WTC11 (cell line): ENCODE measurements around the gene TTC28. TPM values are rescaled to one million over a fixed set of nuclear protein-coding genes. Genes with fewer than 3 reads are reported as not detected.

Experiments used
- ATAC-seq: fragments of 200-7000 bp; cut with Tn5 transposase; 2 replicates; pipeline ENCODE4 v1.10.0; 2021; ENCODE audit warnings: mild to moderate bottlenecking, moderate library complexity
- CTCF ChIA-PET: fragments of 300-600 bp; sonication (Branson Sonifier 250); formaldehyde crosslinking; loops from one replicate; lab custom pipeline; 2021; ENCODE audit warnings: antibody characterized with exemption; lab: Charles Lee
- POLR2A ChIA-PET: fragments of 350-600 bp; sonication (Branson Sonifier 250); formaldehyde crosslinking; loops from one replicate; lab custom pipeline; 2021; ENCODE audit warnings: antibody characterized with exemption; lab: Charles Lee
- DNase-seq: peaks from one replicate; pipeline ENCODE4 v3.0.0; 2021; ENCODE audit warnings: low spot score
- H3K27ac Mint-ChIP-seq: 2 replicates; pipeline ENCODE4 v1.8.0; 2021; ENCODE audit warnings: mixed read lengths
- H3K27me3 Mint-ChIP-seq: 2 replicates; pipeline ENCODE4 v1.8.0; 2021; ENCODE audit warnings: low read depth, mild to moderate bottlenecking, moderate library complexity, mixed read lengths
- H3K36me3 Mint-ChIP-seq: 2 replicates; pipeline ENCODE4 v1.8.0; 2021; ENCODE audit warnings: mixed read lengths
- H3K4me1 Mint-ChIP-seq: 2 replicates; pipeline ENCODE4 v1.8.0; 2022; ENCODE audit warnings: mixed read lengths
- H3K4me3 Mint-ChIP-seq: 2 replicates; pipeline ENCODE4 v1.8.0; 2021; ENCODE audit warnings: mild to moderate bottlenecking, moderate library complexity, mixed read lengths
- H3K9me3 Mint-ChIP-seq: 2 replicates; pipeline ENCODE4 v1.8.0; 2021; ENCODE audit warnings: mixed read lengths
- ETV6 ChIP-seq: sonication (generic); formaldehyde crosslinking; IDR thresholded peaks from 2 replicates; pipeline ENCODE4 v1.8.1; 2022; ENCODE audit warnings: mild to moderate bottlenecking, missing genetic modification reagents
- HMGA2 ChIP-seq: fragments of 250-450 bp; sonication (Bioruptor Pico); IDR thresholded peaks from 2 replicates; pipeline ENCODE4 v1.4.0; 2021; ENCODE audit warnings: mild to moderate bottlenecking, moderate library complexity
- MYBL2 ChIP-seq: sonication (generic); formaldehyde crosslinking; IDR thresholded peaks from 2 replicates; pipeline ENCODE4 v1.8.1; 2023; ENCODE audit warnings: mild to moderate bottlenecking, moderate library complexity, missing genetic modification reagents
- NFE2L1 ChIP-seq: sonication (generic); formaldehyde crosslinking; IDR thresholded peaks from 2 replicates; pipeline ENCODE4 v1.8.1; 2023; ENCODE audit warnings: missing genetic modification reagents
- STAT6 ChIP-seq: sonication (generic); formaldehyde crosslinking; conservative IDR thresholded peaks from 2 replicates; pipeline ENCODE4 v1.8.1; 2023; ENCODE audit warnings: mild to moderate bottlenecking, low read depth, missing genetic modification reagents, moderate library complexity
- ZBTB21 ChIP-seq: sonication (generic); formaldehyde crosslinking; IDR thresholded peaks from 2 replicates; pipeline ENCODE4 v1.8.1; 2023; ENCODE audit warnings: mild to moderate bottlenecking, missing genetic modification reagents, borderline replicate concordance
- ZNF425 ChIP-seq: fragments of 250-450 bp; sonication (Bioruptor Pico); conservative IDR thresholded peaks from 2 replicates; pipeline ENCODE4 v1.9.0; 2021; ENCODE audit warnings: mild to moderate bottlenecking
- total RNA-seq: library from RNA; stranded (reverse); gene quantifications from 3 replicates; pipeline ENCODE4 v1.2.3, GENCODE V29; 2021
- TF ChIP-seq, protein P1 (sequence below): fragments of 200-600 bp; IDR thresholded peaks from 2 replicates; pipeline ENCODE4 v1.8.0; 2022; ENCODE audit warnings: antibody characterized with exemption
- TF ChIP-seq, protein P2 (sequence below): sonication (generic); formaldehyde crosslinking; IDR thresholded peaks from 2 replicates; pipeline ENCODE4 v1.8.1; 2023; ENCODE audit warnings: mild to moderate bottlenecking, missing genetic modification reagents
- TF ChIP-seq, protein P3 (sequence below): fragments of 250-450 bp; sonication (Bioruptor Pico); IDR thresholded peaks from 2 replicates; pipeline ENCODE4 v2.1.2; 2022; ENCODE audit warnings: mild to moderate bottlenecking, moderate library complexity

Gene TTC28
- total RNA-seq, 1 experiment from 2014 or later, result 13.0 TPM

DNA sequence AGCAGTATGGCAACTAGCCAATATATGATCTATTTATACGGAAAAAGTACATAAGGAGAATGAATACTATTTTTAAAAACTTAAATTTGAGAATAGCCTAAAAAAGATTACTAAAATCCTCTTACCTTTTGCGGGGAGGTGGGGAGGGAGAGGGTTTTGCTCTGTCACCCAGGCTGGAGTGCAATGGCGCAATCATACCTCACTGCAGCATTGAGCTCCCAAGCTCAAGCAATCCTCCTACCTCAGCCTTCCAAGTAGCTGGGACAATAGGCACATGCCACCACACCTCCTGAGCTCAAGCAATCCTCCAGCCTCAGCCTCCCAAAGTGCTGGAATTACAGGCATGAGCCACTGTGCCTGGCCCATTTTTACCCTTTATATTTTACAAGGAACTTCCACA, 82.0 kb downstream of the TTC28 start (continued):
- TF ChIP-seq STAT6 (CRISPR knock-in tag) (no peak), HMGA2 (no peak), MYBL2 (CRISPR knock-in tag) (no peak)

GRCh38 chr22:28594797-28595462, 84.7 kb downstream of the TTC28 start:
- no peak overlapping the region for H3K4me3 Mint-ChIP-seq
- H3K4me1 Mint-ChIP-seq, result no peaks in the 10 kb centered on the region
- TF ChIP-seq, protein P1, sequence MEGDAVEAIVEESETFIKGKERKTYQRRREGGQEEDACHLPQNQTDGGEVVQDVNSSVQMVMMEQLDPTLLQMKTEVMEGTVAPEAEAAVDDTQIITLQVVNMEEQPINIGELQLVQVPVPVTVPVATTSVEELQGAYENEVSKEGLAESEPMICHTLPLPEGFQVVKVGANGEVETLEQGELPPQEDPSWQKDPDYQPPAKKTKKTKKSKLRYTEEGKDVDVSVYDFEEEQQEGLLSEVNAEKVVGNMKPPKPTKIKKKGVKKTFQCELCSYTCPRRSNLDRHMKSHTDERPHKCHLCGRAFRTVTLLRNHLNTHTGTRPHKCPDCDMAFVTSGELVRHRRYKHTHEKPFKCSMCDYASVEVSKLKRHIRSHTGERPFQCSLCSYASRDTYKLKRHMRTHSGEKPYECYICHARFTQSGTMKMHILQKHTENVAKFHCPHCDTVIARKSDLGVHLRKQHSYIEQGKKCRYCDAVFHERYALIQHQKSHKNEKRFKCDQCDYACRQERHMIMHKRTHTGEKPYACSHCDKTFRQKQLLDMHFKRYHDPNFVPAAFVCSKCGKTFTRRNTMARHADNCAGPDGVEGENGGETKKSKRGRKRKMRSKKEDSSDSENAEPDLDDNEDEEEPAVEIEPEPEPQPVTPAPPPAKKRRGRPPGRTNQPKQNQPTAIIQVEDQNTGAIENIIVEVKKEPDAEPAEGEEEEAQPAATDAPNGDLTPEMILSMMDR, result peak; percentile 40; the same call in 1 of the 2 replicates
- TF ChIP-seq NFE2L1 (CRISPR knock-in tag), result no peak
- H3K27ac Mint-ChIP-seq, result no peak overlapping the region
- ATAC-seq, result peak; percentile 82
- H3K9me3 Mint-ChIP-seq, result no peaks in the 10 kb centered on the region
- no peak for DNase-seq
- CTCF ChIA-PET, result no interaction called here
- POLR2A ChIA-PET, result no interaction called here
- no peaks in the 10 kb centered on the region for H3K36me3 Mint-ChIP-seq
- H3K27me3 Mint-ChIP-seq, result no peaks in the 10 kb centered on the region

DNA sequence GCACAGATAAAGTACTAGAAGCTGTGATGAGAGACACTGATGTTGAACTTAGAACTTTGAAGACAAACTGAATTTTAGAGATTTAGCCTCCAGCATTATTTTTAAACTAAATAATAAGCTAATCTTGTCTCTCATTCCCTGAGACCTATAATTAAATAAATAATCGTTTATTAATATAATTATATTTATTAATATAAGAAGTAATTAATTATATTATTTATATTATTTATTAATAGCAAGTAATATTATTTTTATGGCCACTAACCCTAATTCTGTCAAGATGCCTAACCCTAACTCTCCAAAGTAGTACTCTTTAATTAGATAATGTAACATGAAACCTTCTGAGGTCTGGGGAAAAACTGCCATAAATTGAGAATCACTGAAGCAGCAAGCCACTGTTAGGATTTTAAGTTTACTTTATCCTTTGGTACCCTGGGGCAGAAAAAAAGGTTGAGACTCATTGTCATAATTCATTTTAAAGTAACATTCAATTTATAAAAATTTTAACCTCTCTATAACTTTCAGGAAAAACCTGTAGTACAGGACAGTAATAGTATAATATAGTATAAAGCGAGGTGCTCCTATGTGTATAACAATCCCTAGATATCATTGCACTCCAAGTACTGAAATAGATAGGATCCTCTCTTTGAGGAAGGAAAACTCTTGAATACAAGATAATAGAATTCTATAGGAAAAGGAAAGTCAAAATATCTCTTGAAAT, 85.4 kb downstream of the TTC28 start:
- CTCF ChIA-PET, result interaction anchor here (1.0 to 1.9 kb wide), 2 partner anchors 542 to 574 kb away, joined by 6 to 18 read pairs; no protein-coding TSS in a partner anchor
- no peak; the same call in 1 of the 2 replicates for ATAC-seq

GRCh38 chr22:28593299-28593698, 86.3 kb downstream of the TTC28 start:
- H3K4me3 Mint-ChIP-seq, result no peak overlapping the region
- ChIA-PET POLR2A (no interaction called here), CTCF (interaction anchor here (0.6 to 1.9 kb wide), 4 partner anchors 541 to 597 kb away, joined by 3 to 18 read pairs (median 5); no protein-coding TSS in a partner anchor)
- H3K27me3 Mint-ChIP-seq, result no peaks in the 10 kb centered on the region
- no peak for DNase-seq
- no peaks in the 10 kb centered on the region for H3K4me1 Mint-ChIP-seq
- no peaks in the 10 kb centered on the region for H3K9me3 Mint-ChIP-seq
- no peak overlapping the region for H3K27ac Mint-ChIP-seq
- no peak for ATAC-seq
- no peaks in the 10 kb centered on the region for H3K36me3 Mint-ChIP-seq
- TF ChIP-seq ZNF425 (CRISPR knock-in tag), result no peak
- no peak for TF ChIP-seq STAT6 (CRISPR knock-in tag)
- TF ChIP-seq, protein P2, sequence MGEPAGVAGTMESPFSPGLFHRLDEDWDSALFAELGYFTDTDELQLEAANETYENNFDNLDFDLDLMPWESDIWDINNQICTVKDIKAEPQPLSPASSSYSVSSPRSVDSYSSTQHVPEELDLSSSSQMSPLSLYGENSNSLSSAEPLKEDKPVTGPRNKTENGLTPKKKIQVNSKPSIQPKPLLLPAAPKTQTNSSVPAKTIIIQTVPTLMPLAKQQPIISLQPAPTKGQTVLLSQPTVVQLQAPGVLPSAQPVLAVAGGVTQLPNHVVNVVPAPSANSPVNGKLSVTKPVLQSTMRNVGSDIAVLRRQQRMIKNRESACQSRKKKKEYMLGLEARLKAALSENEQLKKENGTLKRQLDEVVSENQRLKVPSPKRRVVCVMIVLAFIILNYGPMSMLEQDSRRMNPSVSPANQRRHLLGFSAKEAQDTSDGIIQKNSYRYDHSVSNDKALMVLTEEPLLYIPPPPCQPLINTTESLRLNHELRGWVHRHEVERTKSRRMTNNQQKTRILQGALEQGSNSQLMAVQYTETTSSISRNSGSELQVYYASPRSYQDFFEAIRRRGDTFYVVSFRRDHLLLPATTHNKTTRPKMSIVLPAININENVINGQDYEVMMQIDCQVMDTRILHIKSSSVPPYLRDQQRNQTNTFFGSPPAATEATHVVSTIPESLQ (CRISPR knock-in tag), result no peak

More for the DNA sequence above, 85.4 kb downstream of the TTC28 start:
- no peaks in the 10 kb centered on the region for H3K9me3 Mint-ChIP-seq
- H3K27ac Mint-ChIP-seq, result no peak overlapping the region
- POLR2A ChIA-PET, result no interaction called here
- no peaks in the 10 kb centered on the region for H3K36me3 Mint-ChIP-seq
- no peaks in the 10 kb centered on the region for H3K4me1 Mint-ChIP-seq
- TF ChIP-seq HMGA2 (peak; percentile 95), ZBTB21 (no peak), ETV6 (CRISPR knock-in tag) (no peak)
- TF ChIP-seq, protein P3, sequence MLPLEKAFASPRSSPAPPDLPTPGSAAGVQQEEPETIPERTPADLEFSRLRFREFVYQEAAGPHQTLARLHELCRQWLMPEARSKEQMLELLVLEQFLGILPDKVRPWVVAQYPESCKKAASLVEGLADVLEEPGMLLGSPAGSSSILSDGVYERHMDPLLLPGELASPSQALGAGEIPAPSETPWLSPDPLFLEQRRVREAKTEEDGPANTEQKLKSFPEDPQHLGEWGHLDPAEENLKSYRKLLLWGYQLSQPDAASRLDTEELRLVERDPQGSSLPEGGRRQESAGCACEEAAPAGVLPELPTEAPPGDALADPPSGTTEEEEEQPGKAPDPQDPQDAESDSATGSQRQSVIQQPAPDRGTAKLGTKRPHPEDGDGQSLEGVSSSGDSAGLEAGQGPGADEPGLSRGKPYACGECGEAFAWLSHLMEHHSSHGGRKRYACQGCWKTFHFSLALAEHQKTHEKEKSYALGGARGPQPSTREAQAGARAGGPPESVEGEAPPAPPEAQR, result no peak
- DNase-seq, result no peak
- H3K4me3 Mint-ChIP-seq, result no peak overlapping the region
- H3K27me3 Mint-ChIP-seq, result no peaks in the 10 kb centered on the region
